Pulmonary artery endothelial cell (primary cell): ENCODE data around the gene FGFRL1. TPM values are rescaled to one million over a fixed set of nuclear protein-coding genes. Genes with fewer than 3 reads are reported as not detected.
"Not testable (repeated sequence)": the region's sequence is repeated elsewhere in the genome, so short reads cannot be mapped to it uniquely, and the experiment has no call there.

Experiments used
- DNase-seq: peaks from one replicate; pipeline ENCODE4 v3.0.0-alpha.2; 2011; ENCODE audit warnings: low read depth, low spot score
- total RNA-seq: library from RNA; depleted of rRNA; stranded (reverse); fragments of >200 nt; gene quantifications from 2 replicates; pipeline ENCODE4 v1.2.3, GENCODE V29; 2014

FGFRL1 gene
- total RNA-seq, 1 donor from 2014 or later = 13.7 TPM

DNA sequence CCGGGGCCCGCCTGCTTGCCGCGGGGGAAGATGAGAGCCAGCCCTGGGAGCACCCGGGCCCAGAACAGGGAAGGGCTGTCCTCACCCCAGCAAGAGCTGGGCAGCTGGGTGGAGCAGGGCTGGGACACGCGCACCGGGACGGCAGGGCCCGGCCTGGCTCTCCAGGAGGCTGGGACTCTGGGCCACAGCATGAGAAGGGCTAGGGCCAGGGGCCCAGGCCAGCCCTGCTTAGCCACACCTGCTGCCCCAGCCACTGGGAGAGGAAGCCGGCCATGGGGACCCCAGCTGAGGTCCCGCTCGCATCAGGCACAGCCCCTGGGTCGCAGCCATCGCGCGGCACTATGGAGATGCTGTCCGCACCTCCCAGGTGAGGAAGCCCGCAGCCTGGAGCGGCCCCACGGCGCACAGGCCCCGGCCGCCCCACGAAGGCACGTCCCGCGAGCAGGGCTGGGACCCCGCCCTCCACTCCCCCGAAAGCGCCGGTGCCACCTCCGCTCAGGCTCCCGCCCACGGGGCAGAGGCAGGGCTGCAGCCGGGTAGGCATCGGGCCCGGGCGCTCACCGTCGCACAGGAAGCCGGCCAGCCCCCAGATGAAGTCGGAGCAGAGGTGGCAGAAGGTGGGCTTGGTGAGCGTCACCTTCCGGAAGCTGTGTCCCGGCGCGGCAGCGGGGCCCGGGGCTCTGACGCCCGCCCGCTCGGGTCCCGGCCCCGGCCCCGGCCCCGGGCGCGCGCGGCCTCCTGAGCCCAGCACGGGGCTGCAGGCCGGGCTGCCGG lies 38.6 kb upstream of the FGFRL1 start:
- DNase-seq = no peak

DNA sequence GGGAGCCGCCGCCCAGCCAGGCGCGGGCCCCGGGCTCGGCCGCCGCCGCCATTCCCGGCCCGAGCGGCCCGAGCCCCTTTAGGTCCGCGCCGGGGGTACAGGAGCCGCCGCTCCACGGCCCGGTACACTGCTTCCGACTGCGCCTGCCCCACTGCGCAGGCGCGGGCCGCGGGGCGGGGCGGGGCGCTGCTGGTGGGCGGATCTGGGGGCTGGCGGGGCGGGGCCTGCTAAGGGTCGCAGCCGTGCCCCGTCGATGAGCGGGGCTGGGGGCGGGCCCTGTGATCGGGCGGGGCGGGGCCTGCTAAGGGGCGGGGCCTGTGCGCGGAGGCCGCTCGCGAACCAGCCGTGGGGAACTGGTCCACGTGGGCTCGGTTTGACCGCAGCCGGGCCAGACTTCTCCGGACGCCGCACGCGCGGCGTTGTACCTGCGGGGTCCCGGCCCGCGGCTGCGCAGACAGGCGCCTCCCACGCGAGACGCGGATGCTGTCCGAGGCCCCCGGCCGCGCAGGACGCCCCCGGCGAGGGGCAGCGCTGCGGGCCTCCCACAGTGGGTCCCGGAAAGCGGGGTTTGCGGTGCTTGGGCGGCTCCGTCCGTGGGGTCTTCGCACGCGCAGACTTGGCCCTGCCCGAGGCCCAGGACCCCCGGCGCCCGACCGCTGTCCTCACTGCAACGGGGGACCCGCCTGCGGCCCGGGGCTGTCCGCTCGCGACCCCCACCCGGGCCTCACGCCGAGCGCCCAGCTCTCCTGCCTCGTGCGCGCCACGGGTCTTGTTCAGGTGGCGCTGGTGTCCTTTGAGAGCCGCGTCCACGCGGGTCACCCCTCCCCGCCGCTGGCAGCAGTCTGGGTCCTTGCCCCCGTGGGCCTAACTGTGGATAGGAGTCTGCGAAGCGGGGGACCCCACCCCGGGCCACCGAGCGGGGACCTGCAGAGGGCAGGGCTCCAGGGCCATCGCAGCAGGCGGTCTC lies 37.7 kb upstream of the FGFRL1 start, which contains the start of gene DGKQ:
Gene DGKQ, minus strand, starts transcription at position 139 of the 967 bp plus-strand sequence. Its CDS starts 87 bp downstream, at position 52.
- peak; percentile 24 for DNase-seq

DNA sequence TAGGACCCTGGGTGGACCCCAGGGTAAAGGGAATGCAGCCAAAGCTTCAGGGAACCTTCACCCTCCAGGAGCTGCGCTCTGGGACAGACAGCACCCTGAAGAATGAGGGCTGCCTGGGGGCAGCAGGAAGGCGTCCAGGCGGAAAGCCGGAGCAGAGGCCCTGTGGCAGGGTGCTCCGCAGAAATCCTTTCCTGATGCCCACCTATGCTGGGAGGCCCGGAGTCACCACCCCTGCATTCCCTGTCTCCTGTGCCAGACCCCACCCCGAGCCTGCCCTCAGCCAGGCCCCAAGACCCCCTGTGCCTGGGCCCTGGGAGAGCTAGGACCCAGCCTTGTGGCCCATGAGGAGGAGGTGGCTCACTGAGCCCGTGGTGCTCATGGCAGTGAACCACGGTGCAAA lies 36.8 kb upstream of the FGFRL1 start:
- DNase-seq = no peak

DNA sequence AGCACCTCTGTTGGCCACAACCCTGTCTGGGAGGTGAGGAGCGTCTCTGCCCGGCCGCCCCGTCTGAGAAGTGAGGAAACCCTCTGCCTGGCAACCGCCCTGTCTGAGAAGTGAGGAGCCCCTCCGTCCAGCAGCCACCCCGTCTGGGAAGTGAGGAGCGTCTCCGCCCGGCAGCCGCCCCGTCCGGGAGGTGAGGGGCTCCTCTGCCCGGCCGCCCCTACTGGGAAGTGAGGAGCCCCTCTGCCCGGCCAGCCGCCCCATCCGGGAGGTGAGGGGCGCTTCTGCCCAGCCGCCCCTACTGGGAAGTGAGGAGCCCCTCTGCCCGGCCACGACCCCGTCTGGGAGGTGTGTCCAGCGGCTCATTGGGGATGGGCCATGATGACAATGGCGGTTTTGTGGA lies 35.4 kb upstream of the FGFRL1 start:
- not testable (repeated sequence) for DNase-seq

DNA sequence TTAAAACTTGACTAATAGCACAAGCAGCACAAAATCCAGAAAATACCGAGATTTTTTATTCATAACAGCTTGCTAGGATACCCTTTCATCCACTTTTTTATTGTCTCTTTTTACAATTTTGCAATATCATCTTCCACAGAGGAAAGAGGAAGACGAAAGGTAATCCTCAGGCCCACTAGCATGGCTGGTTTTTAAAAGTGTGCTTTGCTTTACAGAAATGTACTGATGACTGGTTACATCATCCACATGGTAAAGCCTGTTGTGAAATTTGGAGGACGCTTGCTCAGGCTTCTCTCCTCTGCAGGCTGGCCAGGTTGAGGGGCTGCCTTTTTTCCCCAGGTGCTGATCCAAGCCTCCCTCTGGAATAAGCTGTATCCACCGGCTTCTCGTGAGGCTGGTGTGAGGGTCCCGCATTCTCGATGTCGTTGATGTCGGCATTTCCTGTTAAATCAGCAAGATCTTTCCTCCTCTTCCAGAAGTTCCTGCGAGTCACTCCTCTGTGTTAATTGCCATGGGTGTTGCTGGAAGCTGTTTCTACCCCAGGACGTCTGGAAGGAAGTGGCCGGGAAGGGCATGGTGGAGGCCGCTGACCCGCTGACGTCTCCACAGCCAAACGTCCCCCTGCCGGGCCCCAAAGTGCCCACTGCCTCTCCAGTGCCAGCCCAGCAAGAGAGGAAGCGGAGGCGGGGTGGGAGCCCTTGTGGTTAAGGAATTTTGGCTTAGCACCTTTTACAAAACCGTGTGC lies 32.3 kb upstream of the FGFRL1 start:
- DNase-seq = no peak

DNA sequence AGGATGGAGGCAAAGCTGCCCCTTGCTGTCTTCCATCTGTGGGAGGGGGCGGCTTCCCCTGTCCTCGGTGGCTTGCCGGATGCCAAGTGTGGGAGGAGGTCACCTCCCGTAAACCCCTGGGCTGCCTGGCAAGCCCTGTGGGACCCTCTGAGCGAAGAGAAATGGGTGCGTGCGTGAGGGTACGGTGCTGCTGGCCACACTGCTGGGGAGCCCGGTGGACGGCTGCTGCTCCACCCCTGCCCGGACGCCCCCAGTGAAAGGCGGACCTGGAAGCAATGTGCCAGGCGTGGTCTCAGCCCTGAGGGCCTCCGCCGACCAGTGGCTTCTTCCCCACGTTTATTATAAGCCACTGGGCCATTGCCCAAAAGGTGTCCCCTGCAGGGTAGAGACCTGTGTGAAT lies 29.1 kb upstream of the FGFRL1 start:
- no peak for DNase-seq

DNA sequence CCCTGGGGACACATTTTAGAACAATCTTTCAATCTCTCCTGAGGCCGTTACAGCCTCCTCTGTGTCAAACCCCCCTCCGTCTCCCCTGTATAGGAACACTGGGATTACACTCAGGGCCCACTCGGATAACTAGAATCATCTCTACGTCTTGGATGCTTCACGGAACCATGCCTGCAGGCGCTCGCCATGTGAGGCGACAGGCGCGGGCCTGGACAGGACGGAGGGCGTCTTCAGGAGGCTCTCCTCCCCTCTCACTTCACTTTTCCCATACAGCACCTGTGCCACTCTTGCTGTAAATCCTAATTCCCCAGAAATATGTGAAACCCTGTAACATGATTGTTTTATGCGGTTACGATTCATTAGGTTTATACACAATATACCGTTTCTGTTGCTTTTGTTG lies 28.6 kb upstream of the FGFRL1 start:
- DNase-seq = no peak

DNA sequence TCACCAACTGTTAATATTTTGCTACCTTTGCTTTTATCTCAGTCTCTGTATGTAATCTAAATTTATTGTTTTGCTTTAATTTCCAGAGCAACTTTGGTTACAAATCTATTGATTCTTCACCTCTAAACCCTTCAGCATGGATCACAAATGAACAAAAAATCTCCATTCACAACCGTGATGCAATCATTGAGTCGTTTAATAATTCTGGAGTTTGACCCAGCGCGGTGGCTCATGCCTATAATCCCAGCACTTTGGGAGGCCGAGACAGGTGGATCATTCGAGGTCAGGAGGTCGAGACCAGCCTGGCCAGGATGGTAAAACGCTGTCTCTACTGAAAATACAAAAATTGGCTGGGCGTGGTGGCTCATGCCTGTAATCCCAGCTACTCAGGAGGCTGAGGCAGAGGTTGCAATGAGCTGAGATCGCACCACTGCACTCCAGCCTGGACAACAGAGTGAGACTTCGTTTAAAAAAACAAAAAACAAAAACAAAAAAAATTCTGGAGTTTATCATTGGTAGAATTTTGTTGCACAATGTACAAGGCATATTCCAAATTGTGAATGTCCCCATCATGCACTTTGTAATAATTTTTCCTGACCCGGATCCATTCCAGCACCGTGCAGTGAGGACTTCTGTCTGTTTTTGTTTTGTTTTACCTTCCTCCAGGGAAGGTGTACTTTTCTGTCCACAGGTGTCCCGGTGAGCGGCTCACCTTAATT lies 26.9 kb upstream of the FGFRL1 start:
- no peak for DNase-seq

DNA sequence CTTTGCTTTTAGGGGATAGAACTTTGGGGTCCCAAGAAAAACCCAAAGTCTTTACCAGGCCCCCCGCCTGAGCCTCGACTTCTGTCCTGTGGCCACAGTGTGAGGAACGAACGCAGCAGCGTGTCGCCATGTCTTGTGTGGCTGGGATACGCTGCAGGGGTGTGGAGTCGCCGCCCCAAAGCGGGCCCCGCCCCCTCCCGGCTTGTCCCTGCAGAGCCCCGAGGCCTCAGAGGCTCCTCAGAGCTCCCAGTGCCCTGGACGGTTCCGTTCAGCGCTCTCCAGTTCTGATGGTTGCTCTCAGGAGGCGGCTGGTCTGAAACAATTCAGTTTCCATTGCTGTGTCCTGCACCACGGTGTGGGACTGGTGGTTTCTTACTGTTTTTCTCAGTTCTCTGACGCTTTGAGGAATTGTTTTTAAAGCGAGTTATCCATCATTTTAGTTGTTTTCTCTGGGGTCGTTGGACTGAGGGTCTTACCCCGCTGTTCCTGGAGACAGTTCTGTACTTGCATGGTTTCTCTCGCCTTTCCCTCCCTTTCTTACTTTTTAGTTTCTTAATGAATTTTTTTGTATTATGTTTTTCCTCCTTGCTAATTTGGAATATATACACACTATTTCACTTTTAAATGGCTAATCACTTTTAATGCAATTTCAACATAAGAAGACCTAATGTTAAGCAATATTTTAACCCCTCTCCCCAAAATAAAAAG lies 26.1 kb upstream of the FGFRL1 start:
- no peak for DNase-seq

DNA sequence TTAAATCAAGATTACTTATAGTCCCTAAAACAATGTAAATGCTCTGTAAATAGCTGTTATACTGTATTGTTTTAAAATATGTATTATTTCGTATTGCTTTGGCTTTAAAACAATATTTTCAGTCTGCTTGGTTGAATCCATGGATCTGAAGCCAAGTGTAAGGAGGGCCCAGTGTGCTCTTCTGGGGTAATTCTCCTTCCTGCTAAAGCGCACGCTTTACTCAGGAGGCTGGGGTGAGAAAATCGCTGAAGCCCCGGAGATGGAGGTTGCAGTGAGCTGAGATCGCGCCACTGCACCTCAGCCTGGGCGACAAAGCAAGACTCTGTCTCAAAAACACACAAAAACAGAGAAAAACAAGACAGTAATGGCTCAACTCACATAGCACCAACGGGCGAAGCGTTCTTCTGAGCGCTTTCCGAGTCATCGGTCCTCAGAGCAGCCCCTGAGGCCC lies 25.0 kb upstream of the FGFRL1 start:
- no peak for DNase-seq

DNA sequence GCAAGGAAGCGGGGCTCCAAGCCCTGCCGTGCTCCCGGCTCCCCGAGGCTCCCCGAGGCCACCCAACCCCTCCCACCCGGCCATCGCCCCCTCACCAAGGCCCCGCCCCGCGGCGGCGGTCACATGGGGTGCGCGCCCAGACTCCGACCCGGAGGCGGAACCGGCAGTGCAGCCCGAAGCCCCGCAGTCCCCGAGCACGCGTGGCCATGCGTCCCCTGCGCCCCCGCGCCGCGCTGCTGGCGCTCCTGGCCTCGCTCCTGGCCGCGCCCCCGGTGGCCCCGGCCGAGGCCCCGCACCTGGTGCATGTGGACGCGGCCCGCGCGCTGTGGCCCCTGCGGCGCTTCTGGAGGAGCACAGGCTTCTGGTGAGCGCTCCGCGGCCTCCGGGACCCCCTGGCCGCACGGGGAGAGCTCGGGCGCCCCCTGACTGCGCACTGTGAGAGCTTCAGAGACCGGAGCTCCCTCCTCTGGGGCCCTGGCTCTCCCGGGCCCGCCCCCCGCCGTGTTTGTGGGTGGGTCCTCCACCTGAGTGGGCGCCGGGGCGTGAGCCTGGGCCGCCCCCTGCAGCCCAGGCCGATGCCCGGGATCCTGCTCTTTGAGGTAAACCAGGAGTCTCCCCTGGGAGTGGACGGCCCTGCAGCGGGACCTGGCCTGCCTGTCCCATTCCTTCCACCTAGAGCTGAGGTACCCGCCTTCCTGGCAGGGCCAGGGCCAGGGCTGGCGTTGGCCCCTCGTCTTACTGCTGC lies 24.4 kb upstream of the FGFRL1 start, which contains the start of gene IDUA:
Gene IDUA, plus strand, starts transcription at position 166 of the 745 bp plus-strand sequence. Its CDS starts 41 bp downstream, at position 207.
- peak; percentile 36 for DNase-seq

DNA sequence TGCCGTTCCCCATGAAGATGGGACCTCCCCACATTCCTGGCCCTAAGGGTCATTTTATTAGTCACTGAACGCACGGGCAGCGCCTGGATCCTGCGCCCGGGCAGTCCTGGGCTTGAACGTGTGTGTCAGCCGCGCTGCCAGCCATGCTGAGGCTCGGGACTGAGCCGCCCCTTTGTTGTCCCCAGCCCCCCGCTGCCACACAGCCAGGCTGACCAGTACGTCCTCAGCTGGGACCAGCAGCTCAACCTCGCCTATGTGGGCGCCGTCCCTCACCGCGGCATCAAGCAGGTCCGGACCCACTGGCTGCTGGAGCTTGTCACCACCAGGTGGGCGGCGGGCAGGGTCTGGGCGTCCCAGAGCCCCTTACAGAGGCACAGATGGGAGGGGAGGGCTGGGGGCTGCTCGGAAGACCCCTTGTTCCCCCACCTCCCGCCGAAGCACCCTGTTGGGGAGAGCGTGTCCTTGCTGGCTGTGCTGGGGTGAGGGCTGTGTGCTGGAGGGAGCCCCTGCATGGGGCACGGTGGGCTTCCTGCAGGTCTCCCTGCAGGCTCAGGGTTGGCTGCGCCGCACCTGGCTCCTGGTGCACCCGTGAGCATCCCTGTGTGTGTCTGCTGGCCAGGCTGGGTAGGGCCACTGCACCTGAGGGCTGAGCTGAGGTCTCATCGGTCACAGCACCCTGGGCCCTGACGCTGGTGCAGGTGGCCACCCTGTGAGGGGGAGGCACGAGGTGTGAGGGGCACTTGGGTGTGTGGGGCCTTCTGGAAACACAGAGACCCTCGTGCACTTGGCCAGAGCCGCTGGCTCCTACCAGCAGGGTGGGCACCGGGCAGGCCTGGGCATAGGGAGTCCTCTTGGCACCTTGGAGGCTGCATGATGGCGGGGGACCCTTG lies 23.6 kb upstream of the FGFRL1 start:
- no peak for DNase-seq

DNA sequence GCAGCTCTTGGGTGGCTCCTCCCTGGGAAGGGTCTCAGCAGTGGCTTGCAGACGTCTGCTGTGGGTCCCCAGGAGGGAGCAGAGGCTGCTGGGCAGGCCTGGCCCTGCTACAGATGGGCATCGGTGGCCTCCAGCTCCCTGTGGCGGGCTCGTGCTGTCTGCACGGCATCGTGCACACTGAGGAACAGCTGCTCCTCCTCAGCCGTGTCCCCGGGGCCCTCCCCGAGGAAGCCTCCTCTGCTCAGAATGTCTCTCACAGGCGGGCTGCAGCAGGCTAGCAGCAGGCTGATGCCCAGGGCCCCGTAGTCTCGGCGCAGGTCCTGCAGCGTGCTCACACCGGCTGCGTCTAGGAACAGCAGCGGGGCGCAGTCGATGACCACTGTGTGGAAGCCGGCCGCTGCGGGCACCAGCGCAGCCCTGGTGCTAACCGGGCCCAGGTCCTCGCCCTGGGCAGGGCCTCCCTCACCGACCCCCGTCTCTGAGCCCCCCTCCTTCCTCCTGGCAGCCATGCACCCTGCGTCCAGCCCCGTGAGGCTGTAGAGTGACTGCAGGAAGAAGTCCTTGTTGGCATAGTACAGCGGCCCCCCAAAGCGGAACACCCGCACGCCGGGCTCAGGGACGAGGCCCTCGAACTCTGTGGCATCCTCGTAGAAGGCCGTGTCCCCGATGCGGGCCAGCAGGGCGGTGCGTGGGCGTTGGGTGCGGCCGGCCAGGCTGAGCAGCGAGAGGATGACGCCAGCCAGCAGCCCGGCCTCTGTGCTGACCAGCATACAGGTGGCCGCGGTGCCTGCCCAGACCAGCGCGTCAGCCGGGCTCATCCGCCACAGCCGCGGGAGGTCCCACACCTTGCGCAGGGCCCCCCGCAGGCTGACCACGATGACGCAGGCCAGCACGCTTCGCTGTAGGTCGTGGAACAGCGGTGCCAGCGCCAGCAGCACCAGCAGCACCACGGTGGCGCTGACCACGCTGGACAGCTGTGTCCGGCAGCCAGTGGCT lies 22.4 kb upstream of the FGFRL1 start:
- no peak for DNase-seq

DNA sequence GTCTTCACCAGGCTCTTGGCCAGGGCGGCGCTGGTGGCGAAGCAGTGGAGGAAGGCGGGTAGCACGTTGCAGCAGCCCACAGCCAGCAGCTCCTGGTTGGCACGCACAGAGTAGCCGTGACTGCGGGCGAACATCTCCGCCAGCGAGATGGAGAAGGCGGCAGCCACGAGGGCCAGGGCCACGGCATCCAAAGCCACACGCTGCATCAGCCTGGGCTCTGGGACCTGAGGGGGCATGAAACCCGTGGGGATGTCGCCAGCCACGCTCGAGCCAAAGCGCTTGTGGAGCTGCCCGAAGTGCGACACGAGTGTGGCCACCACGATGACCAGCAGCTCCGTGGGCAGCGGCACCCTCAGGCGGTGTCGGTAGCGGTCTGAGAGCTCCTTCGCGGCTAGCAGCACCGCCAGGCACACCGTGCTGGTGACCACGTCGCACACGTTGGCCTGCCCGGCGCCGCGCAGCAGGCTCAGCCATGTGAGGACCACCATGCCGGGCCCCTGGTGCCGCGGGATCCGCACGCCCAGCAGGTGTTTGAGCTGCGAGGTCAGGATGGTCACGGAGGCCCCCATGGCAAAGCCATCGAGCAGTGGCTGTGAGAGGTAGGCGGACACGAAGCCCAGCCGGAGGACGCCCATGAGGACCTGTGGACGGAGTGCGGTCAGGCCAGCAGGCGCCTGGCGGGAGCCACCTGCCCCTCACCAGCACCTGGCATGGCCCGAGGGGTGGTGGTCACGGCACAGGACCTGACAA lies 21.5 kb upstream of the FGFRL1 start:
- no peak for DNase-seq

DNA sequence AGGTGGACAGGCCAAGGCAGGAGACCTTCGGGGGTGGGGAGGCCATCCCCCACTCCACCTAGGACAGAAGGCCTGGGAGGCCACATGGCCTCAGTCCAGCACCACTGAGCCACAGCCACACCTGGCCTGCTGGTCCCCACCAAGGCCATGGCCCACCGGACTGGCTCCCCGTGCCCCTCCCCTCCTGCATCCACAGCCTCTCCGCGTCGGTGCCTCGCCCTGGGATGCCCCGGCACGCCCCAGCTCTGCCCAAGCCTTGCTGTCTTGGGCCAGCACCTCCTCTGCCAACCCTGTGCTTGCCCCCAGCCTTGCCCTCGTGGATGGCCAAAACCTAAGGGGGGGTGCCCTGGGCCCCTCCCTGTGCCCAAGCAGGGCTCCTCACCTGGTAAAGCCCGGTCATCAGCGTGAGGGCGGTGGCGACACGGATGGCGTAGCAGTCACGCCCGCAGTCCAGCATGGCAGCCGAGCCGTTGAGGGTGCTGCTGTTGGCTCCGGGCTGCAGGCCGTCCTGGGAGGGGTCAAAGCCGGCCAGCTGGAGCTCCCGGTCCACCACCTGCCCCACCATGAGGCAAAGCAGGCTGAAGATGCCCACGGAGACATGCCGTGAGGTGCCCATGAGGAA lies 20.6 kb upstream of the FGFRL1 start:
- DNase-seq = no peak
